HepG2 (cell line): ENCODE data around the gene RRAGA.

Experiments
- HCFC1 ChIP-seq: fragments of 150-350 bp; IDR thresholded peaks from 2 replicates; pipeline ENCODE4 v1.6.1; 2014; ENCODE audit warnings: low read depth, low read length
- NR3C1 ChIP-seq: sonication (generic); formaldehyde crosslinking; IDR thresholded peaks from 2 replicates; pipeline ENCODE4 v1.4.0; 2020; ENCODE audit warnings: missing genetic modification reagents
- PHF21A ChIP-seq: sonication (generic); formaldehyde crosslinking; IDR thresholded peaks from 2 replicates; pipeline ENCODE4 v1.5.0; 2020; ENCODE audit warnings: mild to moderate bottlenecking, missing genetic modification reagents
- POLR2A ChIP-seq, 2 experiments: IDR thresholded peaks; 2 replicates each; pipeline ENCODE4 v1.6.1; 2011; ENCODE audit warnings: low read depth in 2 of 2, low read length in 2 of 2, mild to moderate bottlenecking in 1 of 2, moderate library complexity in 1 of 2; ENCODE audit not compliant: insufficient read depth in 1 of 2
- TBL1XR1 ChIP-seq: fragments of 150-350 bp; IDR thresholded peaks from 2 replicates; pipeline ENCODE4 v1.6.1; 2014; ENCODE audit warnings: borderline replicate concordance, low read length; ENCODE audit not compliant: partially characterized antibody
- ZBTB8A ChIP-seq: sonication (generic); formaldehyde crosslinking; IDR thresholded peaks from 2 replicates; pipeline ENCODE4 v1.4.0; 2020; ENCODE audit warnings: mild to moderate bottlenecking, low read depth, missing genetic modification reagents, borderline replicate concordance
- ZNF10 ChIP-seq: sonication (generic); formaldehyde crosslinking; IDR thresholded peaks from 2 replicates; pipeline ENCODE4 v1.4.0; 2020; ENCODE audit warnings: mild to moderate bottlenecking, low read depth, missing genetic modification reagents, borderline replicate concordance
- ZNF282 ChIP-seq: fragments of 450-650 bp; IDR thresholded peaks from 2 replicates; pipeline ENCODE4 v1.6.1; 2018; ENCODE audit not compliant: partially characterized antibody
- ZNF510 ChIP-seq: sonication (generic); formaldehyde crosslinking; IDR thresholded peaks from 2 replicates; pipeline ENCODE4 v1.4.0; 2020; ENCODE audit warnings: low read depth, mild to moderate bottlenecking, missing genetic modification reagents
- ZNF576 ChIP-seq: sonication (generic); formaldehyde crosslinking; IDR thresholded peaks from 2 replicates; pipeline ENCODE4 v1.4.0; 2020; ENCODE audit warnings: mild to moderate bottlenecking, missing genetic modification reagents

GRCh38 chr9:19028835-19029451 lies 20.3 kb upstream of the RRAGA start:
- TF ChIP-seq ZNF510 (CRISPR knock-in tag) (no peak), ZNF576 (no peak), NR3C1 (CRISPR knock-in tag) (no peak), POLR2A (IDR thresholded peaks at IDR 0.05; ENCODE audit: insufficient read depth in 1 of 2, low read depth in 2 of 2, low read length in 2 of 2) (no peak), TBL1XR1 (no peak), PHF21A (CRISPR knock-in tag) (no peak), ZNF10 (CRISPR knock-in tag) (no peak), ZNF282 (no peak), ZBTB8A (CRISPR knock-in tag) (no peak), HCFC1 (no peak)
